Mesenteric fat pad (tissue), 1 donor: ENCODE results near the gene WIZ. TPM values are rescaled to one million over a fixed set of nuclear protein-coding genes. Genes with fewer than 3 reads are reported as not detected.

Experiments
- DNase-seq: peaks from one replicate; pipeline ENCODE4 v3.0.0-alpha.2; 2020; ENCODE audit warnings: low spot score
- total RNA-seq: library from RNA; stranded (reverse); fragmentation: NEBNext Ultra II Directional; extraction: Animal tissue kit (Norgen Biotek cat#: 25700); gene quantifications from one replicate; pipeline ENCODE4 v1.2.1, GENCODE V29; 2021
- donor health status: DM: yes; HTN: yes; CAD: no.

The WIZ gene
- total RNA-seq, 1 donor from 2014 or later, result 37.6 TPM

- DNase-seq, result peak; percentile 72
Measured at GRCh38 chr19:15404780-15405211, 45.0 kb downstream of the WIZ start.

- DNase-seq, result peak; percentile 81
Measured at GRCh38 chr19:15404097-15404779, 45.5 kb downstream of the WIZ start.

- peak; percentile 72 for DNase-seq
Measured at GRCh38 chr19:15403151-15403531, 46.6 kb downstream of the WIZ start.

- peak; percentile 80 for DNase-seq
Measured at GRCh38 chr19:15402411-15403150, 47.2 kb downstream of the WIZ start.

DNA sequence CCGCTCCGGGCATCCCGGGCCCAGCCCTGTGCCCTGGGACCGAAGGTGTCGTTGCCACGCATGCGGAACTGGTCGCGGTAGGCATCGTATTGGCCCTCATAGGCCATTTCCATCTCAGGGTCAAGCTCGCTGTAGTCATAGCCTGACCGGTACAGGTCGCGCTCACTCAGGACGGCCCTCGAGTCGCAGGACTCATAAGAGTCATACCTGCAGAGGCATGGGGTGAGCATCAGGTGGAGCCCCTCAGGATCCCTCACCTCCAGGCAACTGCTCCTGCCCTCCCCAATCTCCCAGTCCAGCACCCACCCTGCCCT, 48.4 kb downstream of the WIZ start:
- no peak for DNase-seq

DNA sequence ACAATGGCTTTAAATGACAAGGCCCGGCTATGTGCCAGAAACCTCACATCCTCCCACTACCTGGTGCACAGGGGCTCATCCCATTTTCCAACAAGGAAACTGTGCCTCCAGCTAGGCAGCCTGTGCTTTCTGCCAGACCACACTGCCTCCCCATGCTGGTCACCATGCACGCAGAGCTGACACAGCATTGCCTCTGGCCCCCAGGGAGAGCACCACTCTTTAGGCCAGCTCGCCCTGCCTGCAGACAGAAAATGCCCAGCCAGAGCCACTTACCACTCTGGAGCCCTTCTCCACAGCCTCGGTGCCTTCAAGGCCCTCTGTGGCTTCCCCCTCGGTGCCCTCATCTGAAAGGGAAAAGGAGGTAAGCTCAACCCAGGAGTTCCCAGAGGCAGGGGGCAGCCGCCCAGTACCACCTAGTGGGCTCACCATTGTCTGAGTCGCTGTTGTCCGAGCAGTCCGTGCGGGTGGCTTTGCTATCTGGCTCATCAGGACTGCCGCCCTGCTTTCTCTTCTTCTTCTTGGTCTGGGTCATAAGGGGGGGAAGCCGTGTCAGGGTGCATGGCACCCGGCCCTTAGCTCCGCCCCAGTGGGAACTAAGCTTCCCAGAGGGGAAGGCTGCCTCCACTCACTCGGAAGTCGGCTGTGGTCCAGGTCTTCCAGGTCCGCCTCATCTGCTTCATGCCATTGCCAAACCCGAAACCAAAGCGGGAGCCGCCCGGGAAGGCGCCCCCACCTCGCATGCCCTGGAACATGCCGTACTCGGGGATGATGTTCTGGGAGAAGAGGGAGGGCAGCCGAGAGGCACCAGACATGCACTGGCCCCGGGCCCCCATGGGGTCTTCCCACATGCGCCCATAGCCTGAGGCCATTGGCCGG, 49.0 kb downstream of the WIZ start:
- peak; percentile 81 for DNase-seq

DNA sequence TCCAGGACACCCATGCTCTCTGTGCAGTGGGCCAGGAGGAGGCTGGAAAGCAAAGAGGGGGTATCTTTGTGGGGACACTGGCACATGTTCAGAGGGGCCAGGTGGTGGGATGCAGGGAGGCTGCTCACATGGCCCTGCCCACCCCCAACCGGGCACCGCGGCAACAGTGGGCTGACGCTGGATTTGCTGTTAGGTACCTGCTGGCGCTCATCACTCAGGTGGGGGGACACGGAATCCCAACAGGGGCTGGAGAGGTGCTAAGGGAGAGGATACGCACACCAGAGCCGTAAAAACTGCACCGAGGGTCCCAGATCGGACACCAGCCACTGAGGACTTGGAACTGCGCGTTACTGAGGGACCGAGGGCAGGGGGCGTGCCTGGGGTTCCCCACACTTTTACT, 50.1 kb downstream of the WIZ start:
- no peak for DNase-seq

GRCh38 chr19:15399234-15399515, 50.6 kb downstream of the WIZ start:
- DNase-seq, result no peak

DNA sequence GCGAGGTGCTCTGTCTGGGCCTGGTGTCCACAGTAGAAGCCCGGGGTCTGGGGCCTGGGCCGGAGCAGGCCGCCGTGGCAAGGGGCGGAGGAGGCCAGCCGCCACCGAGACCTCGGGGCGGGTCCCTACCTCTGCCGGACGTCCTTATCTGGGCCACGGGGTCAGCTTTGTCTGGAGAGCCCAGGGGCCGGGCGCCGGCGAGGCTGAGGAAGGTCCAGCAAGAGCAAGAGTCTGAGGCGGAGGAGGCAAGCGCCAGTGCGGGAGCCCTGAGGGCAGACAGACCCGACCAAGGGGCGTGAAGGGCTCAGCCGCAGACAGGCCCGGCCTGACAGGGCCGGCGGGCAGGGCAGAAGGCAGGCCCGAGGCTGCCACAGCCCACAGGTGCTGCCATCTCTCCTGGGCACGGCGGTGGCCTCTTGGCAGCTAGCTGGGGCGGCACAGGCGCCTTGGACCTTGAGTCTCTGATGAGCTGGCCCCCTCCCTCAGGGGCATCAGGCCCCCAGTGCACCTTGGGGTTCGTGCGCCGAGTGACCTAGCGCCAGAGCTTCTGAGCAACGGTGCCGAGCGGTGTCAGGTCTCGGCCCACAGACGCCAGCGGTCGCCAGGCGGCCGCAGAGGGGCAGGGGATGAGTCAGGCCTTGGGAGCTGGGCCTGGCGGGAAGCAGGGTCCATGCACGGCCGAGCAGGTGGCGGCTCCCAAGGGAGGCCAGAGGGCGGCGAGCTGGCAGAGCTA, 51.1 kb downstream of the WIZ start:
- peak; percentile 83 for DNase-seq

DNA sequence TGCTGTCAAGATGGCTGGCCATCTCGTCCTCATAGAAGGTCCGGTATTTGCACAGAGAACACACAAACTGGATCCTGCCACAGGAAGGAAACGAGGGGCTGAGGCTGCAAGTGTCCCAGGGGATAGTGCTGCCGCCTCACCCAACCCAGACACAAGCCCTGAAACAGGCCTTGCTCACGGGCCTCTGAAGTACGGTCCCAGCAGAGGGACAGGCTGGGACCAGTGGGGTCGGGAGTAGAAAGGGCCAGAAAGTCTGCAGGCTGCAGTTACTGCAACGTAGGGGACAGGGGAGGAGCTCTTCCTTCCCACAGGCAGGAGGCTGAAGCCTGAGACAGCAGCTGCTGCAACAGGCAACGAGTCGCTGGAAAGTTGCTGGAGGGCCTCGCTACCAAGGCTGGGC, 52.0 kb downstream of the WIZ start:
- peak; percentile 26 for DNase-seq

- DNase-seq, result peak; percentile 59
Measured at GRCh38 chr19:15397236-15397635, 52.5 kb downstream of the WIZ start.

GRCh38 chr19:15396436-15396835, 53.3 kb downstream of the WIZ start:
- DNase-seq, result peak; percentile 69

DNA sequence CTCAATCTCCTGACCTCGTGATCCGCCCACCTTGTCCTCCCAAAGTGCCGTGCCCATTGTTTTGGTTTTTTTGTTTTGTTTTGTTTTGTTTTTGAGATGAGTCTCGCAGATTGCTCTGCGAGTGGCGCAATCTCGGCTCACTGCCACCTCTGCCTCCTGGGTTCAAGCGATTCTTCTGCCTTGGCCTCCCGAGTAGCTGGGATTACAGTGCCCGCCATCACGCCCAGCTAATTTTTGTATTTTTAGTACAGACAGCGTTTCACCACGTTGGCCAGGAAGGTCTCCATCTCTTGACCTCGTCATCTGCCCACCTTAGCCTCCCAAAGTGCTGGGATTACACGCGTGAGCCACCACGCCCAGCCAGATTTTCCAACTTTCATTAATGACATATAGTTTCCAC, 54.5 kb downstream of the WIZ start:
- peak; percentile 75 for DNase-seq

DNA sequence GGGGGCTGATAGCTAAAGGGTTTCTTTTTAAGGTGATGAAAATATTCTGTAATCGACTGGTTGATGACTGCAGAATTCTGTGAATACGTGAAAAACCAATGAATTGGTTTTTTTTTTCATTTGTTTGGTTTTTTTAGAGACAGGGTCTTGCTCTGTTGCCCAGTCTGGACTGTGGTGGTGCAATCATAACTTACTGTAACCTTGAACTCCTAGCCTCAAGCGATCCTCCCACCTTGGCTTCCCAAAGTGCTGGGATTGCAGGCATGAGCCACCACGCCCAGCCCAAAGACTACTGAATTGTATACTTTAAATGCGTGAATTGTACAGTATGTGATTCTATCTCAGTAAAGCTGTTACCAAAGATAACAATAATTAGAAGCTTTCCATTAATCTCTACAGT, 55.3 kb downstream of the WIZ start:
- peak; percentile 24 for DNase-seq

DNA sequence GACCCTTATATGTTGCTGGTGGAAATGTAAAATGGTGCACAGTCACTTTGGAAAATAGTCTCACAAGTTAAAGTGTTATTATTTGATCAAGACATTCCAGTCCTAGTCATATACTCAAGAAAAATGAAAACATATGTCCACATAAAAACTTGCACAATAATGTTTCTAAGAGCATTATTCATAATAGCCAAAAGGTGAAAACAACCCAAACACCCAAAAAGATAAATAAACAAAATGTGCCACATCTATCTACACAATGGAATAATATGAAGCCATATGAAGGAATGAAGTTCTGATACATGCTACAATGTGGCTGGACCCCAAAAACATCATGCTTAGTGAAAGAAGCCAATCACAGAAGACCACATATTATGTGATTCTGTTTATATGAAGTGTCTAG, 55.8 kb downstream of the WIZ start:
- DNase-seq, result no peak

GRCh38 chr19:15390814-15391213, 58.9 kb downstream of the WIZ start:
- DNase-seq, result no peak

DNA sequence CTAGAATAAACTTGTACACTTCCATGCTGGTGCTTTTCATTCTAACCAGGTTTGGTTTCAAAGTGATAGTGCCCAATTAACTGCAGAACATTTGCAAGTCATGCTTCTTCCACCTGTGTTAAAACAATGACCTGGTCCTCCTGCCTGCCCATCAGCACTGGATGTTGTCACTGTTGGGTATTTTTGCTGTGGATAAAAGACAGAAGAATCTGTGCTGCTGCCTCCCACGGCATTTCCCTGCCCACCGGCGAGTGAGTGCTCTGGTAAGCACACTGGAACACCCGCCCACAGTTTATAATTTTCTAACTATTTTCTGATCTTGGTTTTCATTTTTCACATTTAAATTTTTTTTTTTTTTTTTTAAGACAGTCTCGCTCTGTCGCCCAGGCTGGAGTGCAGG, 67.9 kb downstream of the WIZ start:
- no peak for DNase-seq

GRCh38 chr19:15381429-15381828, 68.3 kb downstream of the WIZ start:
- no peak for DNase-seq

DNA sequence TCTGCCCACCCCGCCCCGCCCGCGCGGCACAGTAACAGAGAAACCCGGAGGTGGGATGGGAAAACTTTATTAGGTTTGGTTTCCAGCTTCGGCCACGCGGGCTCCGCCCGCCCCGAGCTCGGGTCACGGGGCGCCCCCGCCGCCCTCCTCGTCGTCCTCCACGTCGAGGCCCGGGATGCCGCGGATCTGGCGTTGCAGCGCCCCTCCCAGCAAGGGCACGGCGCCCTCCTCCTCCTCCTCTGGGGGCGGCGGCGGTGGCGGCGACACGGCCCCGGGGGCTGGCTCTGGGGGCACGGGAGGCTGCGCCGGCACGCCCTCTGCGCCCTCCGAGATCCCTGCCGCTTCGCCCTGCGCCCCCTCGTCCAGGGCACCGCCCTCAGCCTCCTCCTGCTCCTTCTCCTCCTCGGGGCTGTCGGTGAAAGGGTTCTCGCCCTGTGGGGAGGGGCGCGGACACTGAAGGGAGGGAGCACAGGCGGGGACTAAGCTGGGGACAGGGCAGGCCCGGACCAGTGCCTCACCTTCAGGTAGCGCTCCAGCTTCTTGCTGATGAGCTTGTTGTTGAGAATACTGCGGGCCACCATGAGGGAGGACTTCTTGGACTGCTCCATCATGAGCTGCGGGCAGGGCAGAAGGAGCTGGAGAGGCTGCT, 69.6 kb downstream of the WIZ start:
- no peak for DNase-seq

- DNase-seq, result peak; percentile 99
Measured at GRCh38 chr19:15379083-15379998, 70.4 kb downstream of the WIZ start, which contains the start of gene AKAP8. TSS of gene AKAP8 (minus strand) at chr19:15379787. CDS start at chr19:15379731, 56 bp downstream.
